K562 (cell line): ENCODE data around the gene HPF1. TPM values are rescaled to one million over a fixed set of nuclear protein-coding genes. Genes with fewer than 3 reads are reported as not detected.
A peak's percentile ranks its signal among the peaks of the same experiment; 100 is the strongest.

Experiments
- ARID2 ChIP-seq: fragments of 450-650 bp; IDR thresholded peaks from 2 replicates; pipeline ENCODE4 v1.6.1; 2017; ENCODE audit warnings: antibody characterized with exemption, mild to moderate bottlenecking
- E2F3 ChIP-seq: fragments of 250-450 bp; sonication (Bioruptor Pico); IDR thresholded peaks from 2 replicates; pipeline ENCODE4 v1.4.0; 2020; ENCODE audit warnings: mild to moderate bottlenecking
- ELF4 ChIP-seq: fragments of 450-650 bp; formaldehyde crosslinking; IDR thresholded peaks from 2 replicates; pipeline ENCODE4 v1.4.0; 2022; ENCODE audit warnings: missing genetic modification characterization
- ETV1 ChIP-seq: fragments of 450-650 bp; conservative IDR thresholded peaks from 2 replicates; pipeline ENCODE4 v1.6.1; 2016; ENCODE audit warnings: missing genetic modification characterization, control low read depth, low read depth, missing compliant biosample characterization
- FOXJ3 ChIP-seq: sonication (generic); formaldehyde crosslinking; IDR thresholded peaks from 2 replicates; pipeline ENCODE4 v1.4.0; 2020; ENCODE audit warnings: mild to moderate bottlenecking, missing genetic modification reagents
- GABPB2 ChIP-seq: fragments of 250-450 bp; sonication (Bioruptor Pico); conservative IDR thresholded peaks from 2 replicates; pipeline ENCODE4 v1.5.1; 2021; ENCODE audit warnings: mild to moderate bottlenecking
- LARP7 ChIP-seq: fragments of 450-650 bp; IDR thresholded peaks from 2 replicates; pipeline ENCODE4 v1.6.1; 2016
- NFRKB ChIP-seq: fragments of 450-650 bp; IDR thresholded peaks from 2 replicates; pipeline ENCODE4 v1.6.1; 2016; ENCODE audit warnings: low read depth
- RFX7 ChIP-seq: fragments of 250-450 bp; sonication (Bioruptor Pico); IDR thresholded peaks from 2 replicates; pipeline ENCODE4 v1.5.1; 2021; ENCODE audit warnings: mild to moderate bottlenecking
- SAP30 ChIP-seq: fragments of 200-600 bp; sonication (generic); IDR thresholded peaks from 2 replicates; pipeline ENCODE4 v1.6.1; 2012; ENCODE audit warnings: borderline replicate concordance, low read depth, mild to moderate bottlenecking, moderate library complexity, low read length, control low read depth, inconsistent platforms; ENCODE audit not compliant: insufficient read depth, poor library complexity, severe bottlenecking
- SMARCA5 ChIP-seq: fragments of 450-650 bp; IDR thresholded peaks from 2 replicates; pipeline ENCODE4 v1.6.1; 2016
- XRCC5 ChIP-seq: fragments of 200-400 bp; formaldehyde crosslinking; IDR thresholded peaks from 2 replicates; pipeline ENCODE4 v1.6.1; 2017; ENCODE audit warnings: low read depth, mild to moderate bottlenecking, low read length
- ZNF224 ChIP-seq: sonication (generic); formaldehyde crosslinking; IDR thresholded peaks from 2 replicates; pipeline ENCODE4 v1.8.0; 2022; ENCODE audit warnings: mild to moderate bottlenecking, missing genetic modification reagents
- polyA plus RNA-seq, 8 experiments: library from polyadenylated mRNA; depleted of rRNA in 4 of 8; stranded (reverse) in 5 of 8; unstranded in 3 of 8; fragments of >200 nt; fragmentation: Nextera tagmentation in 2 of 8; fragmentation: Illumina TruSeq in 1 of 8; extraction: Ambion mirVana in 2 of 8; extraction: Trizol in 1 of 8; gene quantifications; 2 replicates each; pipeline versions ENCODE4 v1.2.1 to v1.2.3, GENCODE V29; 2011 to 2014; ENCODE audit warnings: inconsistent platforms in 1 of 8, missing spikeins in 1 of 8
- total RNA-seq, 7 experiments: library from RNA; depleted of rRNA in 6 of 7; stranded (reverse); fragments of >200 nt in 6 of 7; fragmentation: Illumina TruSeq in 2 of 7; extraction: Trizol in 2 of 7; gene quantifications; 2 replicates each; pipeline versions ENCODE4 v1.2.1 to v1.2.3, GENCODE V29; 2011 to 2021; ENCODE audit warnings: low replicate concordance in 1 of 7
- TF ChIP-seq, protein P1 (sequence below), 2 experiments: fragments of 200-800 bp in 1 of 2; sonication (Bioruptor generic) in 1 of 2; sonication (generic) in 1 of 2; formaldehyde crosslinking in 1 of 2; IDR thresholded peaks in 1 of 2; conservative IDR thresholded peaks in 1 of 2; 2 replicates each; pipeline versions ENCODE4 v1.5.0 to v1.6.1; 2016 to 2020; ENCODE audit warnings: missing compliant biosample characterization in 1 of 2, missing genetic modification characterization in 1 of 2, missing genetic modification reagents in 1 of 2
- TF ChIP-seq, protein P2 (sequence below): sonication (generic); IDR thresholded peaks from 2 replicates; pipeline ENCODE4 v1.6.1; 2016
- TF ChIP-seq, protein P3 (sequence below): IDR thresholded peaks from 2 replicates; pipeline ENCODE4 v1.6.1; 2014; ENCODE audit warnings: antibody characterized with exemption
- TF ChIP-seq, protein P4 (sequence below): fragments of 450-650 bp; formaldehyde crosslinking; IDR thresholded peaks from 2 replicates; pipeline ENCODE4 v1.4.0; 2020; ENCODE audit warnings: mild to moderate bottlenecking, moderate library complexity
- TF ChIP-seq, protein P5 (sequence below): sonication (generic); formaldehyde crosslinking; IDR thresholded peaks from 2 replicates; pipeline ENCODE4 v1.9.0; 2022; ENCODE audit warnings: mild to moderate bottlenecking, missing genetic modification reagents
- TF ChIP-seq, protein P6 (sequence below): fragments of 450-650 bp; IDR thresholded peaks from 2 replicates; pipeline ENCODE4 v1.6.1; 2016; ENCODE audit warnings: missing biosample characterization, missing genetic modification characterization
- TF ChIP-seq, protein P7 (sequence below): fragments of 200-800 bp; sonication (Bioruptor generic); IDR thresholded peaks from 2 replicates; pipeline ENCODE4 v1.6.1; 2017; ENCODE audit warnings: missing genetic modification characterization, missing compliant biosample characterization

HPF1 gene
- total and polyA plus RNA-seq, 9 of the 15 experiments (the other 6 are each of a cell fraction or from before 2014, with no cell fraction given): 21.2 to 89.4 (median 35.2) TPM

DNA sequence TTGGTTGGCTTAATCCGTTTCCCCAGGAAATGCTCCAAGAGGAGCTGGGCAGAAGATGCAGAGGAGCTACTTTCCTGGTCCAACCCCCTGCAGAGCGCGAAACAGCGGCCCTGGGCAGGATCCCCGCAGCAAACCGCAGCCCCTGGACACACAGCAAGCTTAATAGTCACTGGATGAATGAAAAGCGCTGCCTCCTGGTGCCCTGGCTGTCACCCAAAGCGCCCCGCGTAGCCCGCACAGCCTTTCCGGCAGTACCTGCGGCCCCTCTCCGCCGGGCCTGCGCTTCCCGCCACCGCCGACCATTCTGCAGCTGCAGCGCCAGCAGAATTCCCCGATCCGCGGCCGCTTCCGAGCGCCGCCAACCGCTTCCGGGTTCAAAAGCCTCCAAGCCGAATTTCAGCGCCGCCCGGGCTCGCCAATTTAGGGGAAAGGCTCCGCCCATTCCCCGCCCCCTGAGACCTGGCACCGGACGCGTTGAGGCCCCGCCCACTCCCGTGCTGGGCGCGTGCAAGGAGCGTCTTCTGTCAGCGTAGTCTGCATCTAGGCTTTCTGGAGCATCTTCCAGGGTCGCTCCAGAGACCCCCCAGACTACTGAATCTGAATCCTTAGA, at the start of gene HPF1 (continued):
- TF ChIP-seq, protein P1, sequence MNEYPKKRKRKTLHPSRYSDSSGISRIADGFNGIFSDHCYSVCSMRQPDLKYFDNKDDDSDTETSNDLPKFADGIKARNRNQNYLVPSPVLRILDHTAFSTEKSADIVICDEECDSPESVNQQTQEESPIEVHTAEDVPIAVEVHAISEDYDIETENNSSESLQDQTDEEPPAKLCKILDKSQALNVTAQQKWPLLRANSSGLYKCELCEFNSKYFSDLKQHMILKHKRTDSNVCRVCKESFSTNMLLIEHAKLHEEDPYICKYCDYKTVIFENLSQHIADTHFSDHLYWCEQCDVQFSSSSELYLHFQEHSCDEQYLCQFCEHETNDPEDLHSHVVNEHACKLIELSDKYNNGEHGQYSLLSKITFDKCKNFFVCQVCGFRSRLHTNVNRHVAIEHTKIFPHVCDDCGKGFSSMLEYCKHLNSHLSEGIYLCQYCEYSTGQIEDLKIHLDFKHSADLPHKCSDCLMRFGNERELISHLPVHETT (CRISPR knock-in tag; conservative IDR thresholded peaks at IDR 0.05 in 1 of 2, IDR thresholded peaks at IDR 0.05 in 1 of 2): 0 out of 4 replicates have a peak, but pooled peaks of 1 of the 2 experiments have one; percentile 37
- TF ChIP-seq, protein P2, sequence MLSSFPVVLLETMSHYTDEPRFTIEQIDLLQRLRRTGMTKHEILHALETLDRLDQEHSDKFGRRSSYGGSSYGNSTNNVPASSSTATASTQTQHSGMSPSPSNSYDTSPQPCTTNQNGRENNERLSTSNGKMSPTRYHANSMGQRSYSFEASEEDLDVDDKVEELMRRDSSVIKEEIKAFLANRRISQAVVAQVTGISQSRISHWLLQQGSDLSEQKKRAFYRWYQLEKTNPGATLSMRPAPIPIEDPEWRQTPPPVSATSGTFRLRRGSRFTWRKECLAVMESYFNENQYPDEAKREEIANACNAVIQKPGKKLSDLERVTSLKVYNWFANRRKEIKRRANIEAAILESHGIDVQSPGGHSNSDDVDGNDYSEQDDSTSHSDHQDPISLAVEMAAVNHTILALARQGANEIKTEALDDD: no peak
- TF ChIP-seq XRCC5: no peak
- TF ChIP-seq FOXJ3 (CRISPR knock-in tag): no peak
- no peak for TF ChIP-seq SMARCA5
- peak; percentile 53; the same call in 1 of the 2 replicates for TF ChIP-seq ETV1 (tag)
- TF ChIP-seq, protein P3, sequence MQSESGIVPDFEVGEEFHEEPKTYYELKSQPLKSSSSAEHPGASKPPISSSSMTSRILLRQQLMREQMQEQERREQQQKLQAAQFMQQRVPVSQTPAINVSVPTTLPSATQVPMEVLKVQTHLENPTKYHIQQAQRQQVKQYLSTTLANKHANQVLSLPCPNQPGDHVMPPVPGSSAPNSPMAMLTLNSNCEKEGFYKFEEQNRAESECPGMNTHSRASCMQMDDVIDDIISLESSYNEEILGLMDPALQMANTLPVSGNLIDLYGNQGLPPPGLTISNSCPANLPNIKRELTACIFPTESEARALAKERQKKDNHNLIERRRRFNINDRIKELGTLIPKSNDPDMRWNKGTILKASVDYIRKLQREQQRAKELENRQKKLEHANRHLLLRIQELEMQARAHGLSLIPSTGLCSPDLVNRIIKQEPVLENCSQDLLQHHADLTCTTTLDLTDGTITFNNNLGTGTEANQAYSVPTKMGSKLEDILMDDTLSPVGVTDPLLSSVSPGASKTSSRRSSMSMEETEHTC: peak; percentile 11; the same call in 1 of the 2 replicates
- no peak for TF ChIP-seq GABPB2 (CRISPR knock-in tag)
- TF ChIP-seq SAP30: no peak
- TF ChIP-seq, protein P4, sequence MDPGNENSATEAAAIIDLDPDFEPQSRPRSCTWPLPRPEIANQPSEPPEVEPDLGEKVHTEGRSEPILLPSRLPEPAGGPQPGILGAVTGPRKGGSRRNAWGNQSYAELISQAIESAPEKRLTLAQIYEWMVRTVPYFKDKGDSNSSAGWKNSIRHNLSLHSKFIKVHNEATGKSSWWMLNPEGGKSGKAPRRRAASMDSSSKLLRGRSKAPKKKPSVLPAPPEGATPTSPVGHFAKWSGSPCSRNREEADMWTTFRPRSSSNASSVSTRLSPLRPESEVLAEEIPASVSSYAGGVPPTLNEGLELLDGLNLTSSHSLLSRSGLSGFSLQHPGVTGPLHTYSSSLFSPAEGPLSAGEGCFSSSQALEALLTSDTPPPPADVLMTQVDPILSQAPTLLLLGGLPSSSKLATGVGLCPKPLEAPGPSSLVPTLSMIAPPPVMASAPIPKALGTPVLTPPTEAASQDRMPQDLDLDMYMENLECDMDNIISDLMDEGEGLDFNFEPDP: no peak
- no peak for TF ChIP-seq LARP7
- TF ChIP-seq, protein P5, sequence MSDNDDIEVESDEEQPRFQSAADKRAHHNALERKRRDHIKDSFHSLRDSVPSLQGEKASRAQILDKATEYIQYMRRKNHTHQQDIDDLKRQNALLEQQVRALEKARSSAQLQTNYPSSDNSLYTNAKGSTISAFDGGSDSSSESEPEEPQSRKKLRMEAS (CRISPR knock-in tag): peak; percentile 48; the same call in 1 of the 2 replicates
- TF ChIP-seq RFX7 (CRISPR knock-in tag): no peak
- TF ChIP-seq ELF4 (CRISPR knock-in tag): no peak
- no peak for TF ChIP-seq ZNF224 (CRISPR knock-in tag)
- TF ChIP-seq, protein P6, sequence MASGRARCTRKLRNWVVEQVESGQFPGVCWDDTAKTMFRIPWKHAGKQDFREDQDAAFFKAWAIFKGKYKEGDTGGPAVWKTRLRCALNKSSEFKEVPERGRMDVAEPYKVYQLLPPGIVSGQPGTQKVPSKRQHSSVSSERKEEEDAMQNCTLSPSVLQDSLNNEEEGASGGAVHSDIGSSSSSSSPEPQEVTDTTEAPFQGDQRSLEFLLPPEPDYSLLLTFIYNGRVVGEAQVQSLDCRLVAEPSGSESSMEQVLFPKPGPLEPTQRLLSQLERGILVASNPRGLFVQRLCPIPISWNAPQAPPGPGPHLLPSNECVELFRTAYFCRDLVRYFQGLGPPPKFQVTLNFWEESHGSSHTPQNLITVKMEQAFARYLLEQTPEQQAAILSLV: no peak
- TF ChIP-seq E2F3: peak; percentile 73; the same call in 1 of the 2 replicates
- no peak for TF ChIP-seq ARID2
- TF ChIP-seq NFRKB: no peak
- TF ChIP-seq, protein P7, sequence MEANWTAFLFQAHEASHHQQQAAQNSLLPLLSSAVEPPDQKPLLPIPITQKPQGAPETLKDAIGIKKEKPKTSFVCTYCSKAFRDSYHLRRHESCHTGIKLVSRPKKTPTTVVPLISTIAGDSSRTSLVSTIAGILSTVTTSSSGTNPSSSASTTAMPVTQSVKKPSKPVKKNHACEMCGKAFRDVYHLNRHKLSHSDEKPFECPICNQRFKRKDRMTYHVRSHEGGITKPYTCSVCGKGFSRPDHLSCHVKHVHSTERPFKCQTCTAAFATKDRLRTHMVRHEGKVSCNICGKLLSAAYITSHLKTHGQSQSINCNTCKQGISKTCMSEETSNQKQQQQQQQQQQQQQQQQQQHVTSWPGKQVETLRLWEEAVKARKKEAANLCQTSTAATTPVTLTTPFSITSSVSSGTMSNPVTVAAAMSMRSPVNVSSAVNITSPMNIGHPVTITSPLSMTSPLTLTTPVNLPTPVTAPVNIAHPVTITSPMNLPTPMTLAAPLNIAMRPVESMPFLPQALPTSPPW (CRISPR knock-in tag): peak; percentile 68
